WTC11 (cell line): ENCODE measurements around the gene CDK11A. TPM values are rescaled to one million over a fixed set of nuclear protein-coding genes. Genes with fewer than 3 reads are reported as not detected.

ENCODE experiments used
- ATAC-seq: fragments of 200-7000 bp; cut with Tn5 transposase; 2 replicates; pipeline ENCODE4 v1.10.0; 2021; ENCODE audit warnings: mild to moderate bottlenecking, moderate library complexity
- CTCF ChIA-PET: fragments of 300-600 bp; sonication (Branson Sonifier 250); formaldehyde crosslinking; loops from one replicate; lab custom pipeline; 2021; ENCODE audit warnings: antibody characterized with exemption; lab: Charles Lee
- POLR2A ChIA-PET: fragments of 350-600 bp; sonication (Branson Sonifier 250); formaldehyde crosslinking; loops from one replicate; lab custom pipeline; 2021; ENCODE audit warnings: antibody characterized with exemption; lab: Charles Lee
- DNase-seq: peaks from one replicate; pipeline ENCODE4 v3.0.0; 2021; ENCODE audit warnings: low spot score
- H3K27ac Mint-ChIP-seq: 2 replicates; pipeline ENCODE4 v1.8.0; 2021; ENCODE audit warnings: mixed read lengths
- H3K27me3 Mint-ChIP-seq: 2 replicates; pipeline ENCODE4 v1.8.0; 2021; ENCODE audit warnings: low read depth, mild to moderate bottlenecking, moderate library complexity, mixed read lengths
- H3K36me3 Mint-ChIP-seq: 2 replicates; pipeline ENCODE4 v1.8.0; 2021; ENCODE audit warnings: mixed read lengths
- H3K4me1 Mint-ChIP-seq: 2 replicates; pipeline ENCODE4 v1.8.0; 2022; ENCODE audit warnings: mixed read lengths
- H3K4me3 Mint-ChIP-seq: 2 replicates; pipeline ENCODE4 v1.8.0; 2021; ENCODE audit warnings: mild to moderate bottlenecking, moderate library complexity, mixed read lengths
- H3K9me3 Mint-ChIP-seq: 2 replicates; pipeline ENCODE4 v1.8.0; 2021; ENCODE audit warnings: mixed read lengths
- CREB1 ChIP-seq: sonication (generic); formaldehyde crosslinking; IDR thresholded peaks from 2 replicates; pipeline ENCODE4 v1.8.0; 2023; ENCODE audit warnings: mild to moderate bottlenecking, missing genetic modification reagents
- CTCF ChIP-seq: fragments of 200-600 bp; IDR thresholded peaks from 2 replicates; pipeline ENCODE4 v1.8.0; 2022; ENCODE audit warnings: antibody characterized with exemption
- GABPB1 ChIP-seq: sonication (generic); formaldehyde crosslinking; IDR thresholded peaks from 2 replicates; pipeline ENCODE4 v1.8.1; 2023; ENCODE audit warnings: mild to moderate bottlenecking, missing genetic modification reagents
- NR2C2 ChIP-seq: sonication (generic); formaldehyde crosslinking; IDR thresholded peaks from 2 replicates; pipeline ENCODE4 v1.8.0; 2022; ENCODE audit warnings: mild to moderate bottlenecking, missing genetic modification reagents
- NR3C1 ChIP-seq: sonication (generic); formaldehyde crosslinking; conservative IDR thresholded peaks from 2 replicates; pipeline ENCODE4 v1.8.1; 2023; ENCODE audit warnings: low read depth, mild to moderate bottlenecking, missing genetic modification reagents
- RORB ChIP-seq: fragments of 250-450 bp; sonication (Bioruptor Pico); IDR thresholded peaks from 2 replicates; pipeline ENCODE4 v1.9.0; 2021; ENCODE audit warnings: mild to moderate bottlenecking
- ZNF396 ChIP-seq: fragments of 250-450 bp; sonication (Bioruptor Pico); IDR thresholded peaks from 2 replicates; pipeline ENCODE4 v1.8.0; 2021; ENCODE audit warnings: mild to moderate bottlenecking, moderate library complexity, borderline replicate concordance
- ZNF423 ChIP-seq: fragments of 250-450 bp; sonication (Bioruptor Pico); IDR thresholded peaks from 2 replicates; pipeline ENCODE4 v2.1.2; 2022; ENCODE audit warnings: mild to moderate bottlenecking, moderate library complexity
- total RNA-seq: library from RNA; stranded (reverse); gene quantifications from 3 replicates; pipeline ENCODE4 v1.2.3, GENCODE V29; 2021
- TF ChIP-seq, protein P1 (sequence below): sonication (generic); formaldehyde crosslinking; IDR thresholded peaks from 2 replicates; pipeline ENCODE4 v1.8.0; 2022; ENCODE audit warnings: missing genetic modification reagents
- TF ChIP-seq, protein P2 (sequence below): sonication (generic); formaldehyde crosslinking; IDR thresholded peaks from 2 replicates; pipeline ENCODE4 v1.8.1; 2023; ENCODE audit warnings: mild to moderate bottlenecking, missing genetic modification reagents
- TF ChIP-seq, protein P3 (sequence below): sonication (generic); formaldehyde crosslinking; IDR thresholded peaks from 2 replicates; pipeline ENCODE4 v1.8.1; 2022; ENCODE audit warnings: missing genetic modification reagents, borderline replicate concordance
- TF ChIP-seq, protein P4 (sequence below): sonication (generic); formaldehyde crosslinking; IDR thresholded peaks from 2 replicates; pipeline ENCODE4 v1.8.1; 2023; ENCODE audit warnings: mild to moderate bottlenecking, missing genetic modification reagents, moderate library complexity
- TF ChIP-seq, protein P5 (sequence below): sonication (generic); formaldehyde crosslinking; IDR thresholded peaks from 2 replicates; pipeline ENCODE4 v1.8.0; 2022; ENCODE audit warnings: mild to moderate bottlenecking, missing genetic modification reagents

The CDK11A gene
- total RNA-seq, 1 experiment from 2014 or later: 54.7 TPM

GRCh38 chr1:1680031-1680911 is 43.9 kb downstream of the CDK11A start (continued):
- TF ChIP-seq, protein P1, sequence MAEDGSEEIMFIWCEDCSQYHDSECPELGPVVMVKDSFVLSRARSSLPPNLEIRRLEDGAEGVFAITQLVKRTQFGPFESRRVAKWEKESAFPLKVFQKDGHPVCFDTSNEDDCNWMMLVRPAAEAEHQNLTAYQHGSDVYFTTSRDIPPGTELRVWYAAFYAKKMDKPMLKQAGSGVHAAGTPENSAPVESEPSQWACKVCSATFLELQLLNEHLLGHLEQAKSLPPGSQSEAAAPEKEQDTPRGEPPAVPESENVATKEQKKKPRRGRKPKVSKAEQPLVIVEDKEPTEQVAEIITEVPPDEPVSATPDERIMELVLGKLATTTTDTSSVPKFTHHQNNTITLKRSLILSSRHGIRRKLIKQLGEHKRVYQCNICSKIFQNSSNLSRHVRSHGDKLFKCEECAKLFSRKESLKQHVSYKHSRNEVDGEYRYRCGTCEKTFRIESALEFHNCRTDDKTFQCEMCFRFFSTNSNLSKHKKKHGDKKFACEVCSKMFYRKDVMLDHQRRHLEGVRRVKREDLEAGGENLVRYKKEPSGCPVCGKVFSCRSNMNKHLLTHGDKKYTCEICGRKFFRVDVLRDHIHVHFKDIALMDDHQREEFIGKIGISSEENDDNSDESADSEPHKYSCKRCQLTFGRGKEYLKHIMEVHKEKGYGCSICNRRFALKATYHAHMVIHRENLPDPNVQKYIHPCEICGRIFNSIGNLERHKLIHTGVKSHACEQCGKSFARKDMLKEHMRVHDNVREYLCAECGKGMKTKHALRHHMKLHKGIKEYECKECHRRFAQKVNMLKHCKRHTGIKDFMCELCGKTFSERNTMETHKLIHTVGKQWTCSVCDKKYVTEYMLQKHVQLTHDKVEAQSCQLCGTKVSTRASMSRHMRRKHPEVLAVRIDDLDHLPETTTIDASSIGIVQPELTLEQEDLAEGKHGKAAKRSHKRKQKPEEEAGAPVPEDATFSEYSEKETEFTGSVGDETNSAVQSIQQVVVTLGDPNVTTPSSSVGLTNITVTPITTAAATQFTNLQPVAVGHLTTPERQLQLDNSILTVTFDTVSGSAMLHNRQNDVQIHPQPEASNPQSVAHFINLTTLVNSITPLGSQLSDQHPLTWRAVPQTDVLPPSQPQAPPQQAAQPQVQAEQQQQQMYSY (CRISPR knock-in tag): no peak
- TF ChIP-seq RORB (CRISPR knock-in tag) (no peak), CREB1 (no peak), ZNF423 (CRISPR knock-in tag) (no peak), NR3C1 (no peak), NR2C2 (no peak), ZNF396 (CRISPR knock-in tag) (no peak)
- TF ChIP-seq, protein P2, sequence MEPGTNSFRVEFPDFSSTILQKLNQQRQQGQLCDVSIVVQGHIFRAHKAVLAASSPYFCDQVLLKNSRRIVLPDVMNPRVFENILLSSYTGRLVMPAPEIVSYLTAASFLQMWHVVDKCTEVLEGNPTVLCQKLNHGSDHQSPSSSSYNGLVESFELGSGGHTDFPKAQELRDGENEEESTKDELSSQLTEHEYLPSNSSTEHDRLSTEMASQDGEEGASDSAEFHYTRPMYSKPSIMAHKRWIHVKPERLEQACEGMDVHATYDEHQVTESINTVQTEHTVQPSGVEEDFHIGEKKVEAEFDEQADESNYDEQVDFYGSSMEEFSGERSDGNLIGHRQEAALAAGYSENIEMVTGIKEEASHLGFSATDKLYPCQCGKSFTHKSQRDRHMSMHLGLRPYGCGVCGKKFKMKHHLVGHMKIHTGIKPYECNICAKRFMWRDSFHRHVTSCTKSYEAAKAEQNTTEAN (CRISPR knock-in tag): no peak
- TF ChIP-seq, protein P3, sequence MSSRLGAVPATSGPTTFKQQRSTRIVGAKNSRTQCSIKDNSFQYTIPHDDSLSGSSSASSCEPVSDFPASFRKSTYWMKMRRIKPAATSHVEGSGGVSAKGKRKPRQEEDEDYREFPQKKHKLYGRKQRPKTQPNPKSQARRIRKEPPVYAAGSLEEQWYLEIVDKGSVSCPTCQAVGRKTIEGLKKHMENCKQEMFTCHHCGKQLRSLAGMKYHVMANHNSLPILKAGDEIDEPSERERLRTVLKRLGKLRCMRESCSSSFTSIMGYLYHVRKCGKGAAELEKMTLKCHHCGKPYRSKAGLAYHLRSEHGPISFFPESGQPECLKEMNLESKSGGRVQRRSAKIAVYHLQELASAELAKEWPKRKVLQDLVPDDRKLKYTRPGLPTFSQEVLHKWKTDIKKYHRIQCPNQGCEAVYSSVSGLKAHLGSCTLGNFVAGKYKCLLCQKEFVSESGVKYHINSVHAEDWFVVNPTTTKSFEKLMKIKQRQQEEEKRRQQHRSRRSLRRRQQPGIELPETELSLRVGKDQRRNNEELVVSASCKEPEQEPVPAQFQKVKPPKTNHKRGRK (CRISPR knock-in tag): no peak
- TF ChIP-seq, protein P4, sequence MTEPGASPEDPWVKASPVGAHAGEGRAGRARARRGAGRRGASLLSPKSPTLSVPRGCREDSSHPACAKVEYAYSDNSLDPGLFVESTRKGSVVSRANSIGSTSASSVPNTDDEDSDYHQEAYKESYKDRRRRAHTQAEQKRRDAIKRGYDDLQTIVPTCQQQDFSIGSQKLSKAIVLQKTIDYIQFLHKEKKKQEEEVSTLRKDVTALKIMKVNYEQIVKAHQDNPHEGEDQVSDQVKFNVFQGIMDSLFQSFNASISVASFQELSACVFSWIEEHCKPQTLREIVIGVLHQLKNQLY (CRISPR knock-in tag): no peak

DNA sequence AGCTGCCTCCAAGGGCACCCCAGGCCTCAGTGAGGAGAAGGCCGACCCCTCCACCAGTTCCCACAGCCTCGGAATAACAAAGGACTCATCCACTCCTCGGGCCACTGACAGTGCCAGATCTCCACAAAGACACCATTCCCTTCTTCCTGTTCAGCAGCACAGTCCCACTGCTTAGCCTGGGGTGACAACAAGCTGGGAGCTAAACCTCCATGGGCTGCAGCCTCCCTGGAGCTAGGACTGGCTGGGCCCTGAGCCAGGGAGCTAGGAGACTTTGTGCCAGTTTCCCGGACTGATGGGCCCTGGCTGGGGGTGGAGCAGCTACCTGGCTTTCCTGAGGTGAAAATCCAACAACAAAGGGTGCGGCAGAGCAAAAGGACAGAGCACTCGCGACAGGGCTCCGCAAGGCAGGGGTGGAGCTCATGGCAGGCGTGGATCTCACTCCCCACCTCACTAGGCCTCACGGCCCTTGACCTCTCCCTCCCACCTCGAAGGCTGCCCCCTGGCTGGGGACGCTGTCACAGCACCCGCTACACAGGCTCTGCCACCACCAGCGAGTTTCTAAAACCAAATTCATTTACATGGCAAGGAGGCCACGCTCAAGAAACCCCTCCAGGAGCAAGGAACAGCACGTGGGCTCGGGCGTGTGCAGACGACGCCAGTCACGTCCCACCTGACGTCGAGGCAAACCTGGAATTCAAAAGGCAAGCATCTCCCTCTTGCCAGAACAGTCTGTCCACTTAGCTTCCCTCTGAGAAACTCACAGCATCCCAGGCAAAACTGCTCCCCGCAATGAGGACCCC is 45.4 kb downstream of the CDK11A start:
- no peak overlapping the region for H3K4me3 Mint-ChIP-seq
- ChIA-PET POLR2A (no interaction called here), CTCF (interaction anchor here (0.5 to 3.0 kb wide), 19 partner anchors 8 to 496 kb away, joined by 3 to 48 read pairs (median 4); partner anchors contain the start of genes AURKAIP1 and MIB2)
- ATAC-seq: peak; percentile 79
- no peak for TF ChIP-seq CREB1
- TF ChIP-seq, protein P5, sequence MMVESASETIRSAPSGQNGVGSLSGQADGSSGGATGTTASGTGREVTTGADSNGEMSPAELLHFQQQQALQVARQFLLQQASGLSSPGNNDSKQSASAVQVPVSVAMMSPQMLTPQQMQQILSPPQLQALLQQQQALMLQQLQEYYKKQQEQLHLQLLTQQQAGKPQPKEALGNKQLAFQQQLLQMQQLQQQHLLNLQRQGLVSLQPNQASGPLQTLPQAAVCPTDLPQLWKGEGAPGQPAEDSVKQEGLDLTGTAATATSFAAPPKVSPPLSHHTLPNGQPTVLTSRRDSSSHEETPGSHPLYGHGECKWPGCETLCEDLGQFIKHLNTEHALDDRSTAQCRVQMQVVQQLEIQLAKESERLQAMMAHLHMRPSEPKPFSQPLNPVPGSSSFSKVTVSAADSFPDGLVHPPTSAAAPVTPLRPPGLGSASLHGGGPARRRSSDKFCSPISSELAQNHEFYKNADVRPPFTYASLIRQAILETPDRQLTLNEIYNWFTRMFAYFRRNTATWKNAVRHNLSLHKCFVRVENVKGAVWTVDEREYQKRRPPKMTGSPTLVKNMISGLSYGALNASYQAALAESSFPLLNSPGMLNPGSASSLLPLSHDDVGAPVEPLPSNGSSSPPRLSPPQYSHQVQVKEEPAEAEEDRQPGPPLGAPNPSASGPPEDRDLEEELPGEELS (CRISPR knock-in tag): 0 out of 2 replicates have a peak, but pooled peaks have one; percentile 35
- TF ChIP-seq GABPB1 (CRISPR knock-in tag): 0 out of 2 replicates have a peak, but pooled peaks have one; percentile 13
- peak; percentile 43; the same call in 1 of the 2 replicates for TF ChIP-seq CTCF
- peak overlapping the region; percentile 84 for H3K27ac Mint-ChIP-seq
- H3K36me3 Mint-ChIP-seq: peaks cover 4% of the 10 kb centered on the region
- H3K4me1 Mint-ChIP-seq: peaks cover 29% of the 10 kb centered on the region
- peak; percentile 70 for DNase-seq
- no peaks in the 10 kb centered on the region for H3K9me3 Mint-ChIP-seq
- H3K27me3 Mint-ChIP-seq: no peaks in the 10 kb centered on the region
